Measurements from ENCODE around the gene CMIP.

- TF ChIP-seq, protein P1, sequence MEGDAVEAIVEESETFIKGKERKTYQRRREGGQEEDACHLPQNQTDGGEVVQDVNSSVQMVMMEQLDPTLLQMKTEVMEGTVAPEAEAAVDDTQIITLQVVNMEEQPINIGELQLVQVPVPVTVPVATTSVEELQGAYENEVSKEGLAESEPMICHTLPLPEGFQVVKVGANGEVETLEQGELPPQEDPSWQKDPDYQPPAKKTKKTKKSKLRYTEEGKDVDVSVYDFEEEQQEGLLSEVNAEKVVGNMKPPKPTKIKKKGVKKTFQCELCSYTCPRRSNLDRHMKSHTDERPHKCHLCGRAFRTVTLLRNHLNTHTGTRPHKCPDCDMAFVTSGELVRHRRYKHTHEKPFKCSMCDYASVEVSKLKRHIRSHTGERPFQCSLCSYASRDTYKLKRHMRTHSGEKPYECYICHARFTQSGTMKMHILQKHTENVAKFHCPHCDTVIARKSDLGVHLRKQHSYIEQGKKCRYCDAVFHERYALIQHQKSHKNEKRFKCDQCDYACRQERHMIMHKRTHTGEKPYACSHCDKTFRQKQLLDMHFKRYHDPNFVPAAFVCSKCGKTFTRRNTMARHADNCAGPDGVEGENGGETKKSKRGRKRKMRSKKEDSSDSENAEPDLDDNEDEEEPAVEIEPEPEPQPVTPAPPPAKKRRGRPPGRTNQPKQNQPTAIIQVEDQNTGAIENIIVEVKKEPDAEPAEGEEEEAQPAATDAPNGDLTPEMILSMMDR (IDR thresholded peaks at IDR 0.05), result no peak
- no peak for TF ChIP-seq POLR2A (IDR thresholded peaks at IDR 0.05)
Measured at GRCh38 chr16:81711657-81712319, 267.2 kb downstream of the CMIP start.
